ENCODE measurements around the gene PCBP3. TPM values are rescaled to one million over a fixed set of nuclear protein-coding genes. Genes with fewer than 3 reads are reported as not detected.

PCBP3 gene
- polyA plus RNA-seq, 1 donor from 2014 or later: 1.7 TPM

- Histone ChIP-seq H3F3A (ENCODE audit: insufficient read depth, low read length, poor library complexity, severe bottlenecking) (no peaks in the 10 kb centered on the region), H3K9me2 (ENCODE audit: insufficient read depth, low read length) (no peaks in the 10 kb centered on the region), H3K36me3 (ENCODE audit: insufficient read depth, low read length) (no peaks in the 10 kb centered on the region), H2AFZ (ENCODE audit: low read depth, low read length) (no peak overlapping the region), H3K4me3 (ENCODE audit: low read length) (no peak overlapping the region), H3K27ac (ENCODE audit: low read length) (no peak overlapping the region), H3K4me2 (ENCODE audit: low read length) (no peak overlapping the region), H3K79me2 (replicated peaks; ENCODE audit: insufficient read depth, low read length) (no peaks in the 10 kb centered on the region), H3K27me3 (ENCODE audit: insufficient read depth, low read depth, low read length) (no peaks in the 10 kb centered on the region), H4K20me1 (ENCODE audit: insufficient read depth) (no peaks in the 10 kb centered on the region), H3K9me3 (ENCODE audit: low read length) (no peaks in the 10 kb centered on the region), H3K9ac (ENCODE audit: low read length) (no peak overlapping the region)
- no peak for TF ChIP-seq EZH2 (IDR thresholded peaks at IDR 0.05; ENCODE audit: borderline replicate concordance, insufficient read depth, low read length, poor library complexity, severe bottlenecking)
- no peak for TF ChIP-seq TAF1 (IDR thresholded peaks at IDR 0.05; ENCODE audit: low read depth)
- TF ChIP-seq SMC3 (conservative IDR thresholded peaks at IDR 0.05; ENCODE audit: poor library complexity): no peak
- no peak for TF ChIP-seq RAD21 (conservative IDR thresholded peaks at IDR 0.05)
- TF ChIP-seq REST (IDR thresholded peaks at IDR 0.05; ENCODE audit: borderline replicate concordance): no peak
- no peak for TF ChIP-seq EP300 (conservative IDR thresholded peaks at IDR 0.05; ENCODE audit: poor library complexity, severe bottlenecking)
- TF ChIP-seq CTCF (IDR thresholded peaks at IDR 0.05; ENCODE audit: poor library complexity, severe bottlenecking): no peak
- TF ChIP-seq MXI1 (conservative IDR thresholded peaks at IDR 0.05; ENCODE audit: poor library complexity, severe bottlenecking): no peak
- no peak for TF ChIP-seq POLR2AphosphoS5 (IDR thresholded peaks at IDR 0.05)
These were observed 179.7 kb downstream of the PCBP3 start for GRCh38 chr21:45823100-45823681.

GRCh38 chr21:45824546-45825215 is 181.2 kb downstream of the PCBP3 start:
- H3K4me2 ChIP-seq (ENCODE audit: low read length): no peak overlapping the region
- H4K20me1 ChIP-seq (ENCODE audit: insufficient read depth): no peaks in the 10 kb centered on the region
- H3K27ac ChIP-seq (ENCODE audit: low read length): no peak overlapping the region
- no peaks in the 10 kb centered on the region for H3F3A ChIP-seq (ENCODE audit: insufficient read depth, low read length, poor library complexity, severe bottlenecking)
- TF ChIP-seq EP300 (conservative IDR thresholded peaks at IDR 0.05; ENCODE audit: poor library complexity, severe bottlenecking): no peak
- no peak for TF ChIP-seq REST (IDR thresholded peaks at IDR 0.05; ENCODE audit: borderline replicate concordance)
- TF ChIP-seq EZH2 (IDR thresholded peaks at IDR 0.05; ENCODE audit: borderline replicate concordance, insufficient read depth, low read length, poor library complexity, severe bottlenecking): no peak
- TF ChIP-seq POLR2AphosphoS5 (IDR thresholded peaks at IDR 0.05): no peak
- no peak for TF ChIP-seq MXI1 (conservative IDR thresholded peaks at IDR 0.05; ENCODE audit: poor library complexity, severe bottlenecking)
- H3K36me3 ChIP-seq (ENCODE audit: insufficient read depth, low read length): no peaks in the 10 kb centered on the region
- no peaks in the 10 kb centered on the region for H3K79me2 ChIP-seq (replicated peaks; ENCODE audit: insufficient read depth, low read length)
- H3K27me3 ChIP-seq (ENCODE audit: insufficient read depth, low read depth, low read length): no peaks in the 10 kb centered on the region
- H2AFZ ChIP-seq (ENCODE audit: low read depth, low read length): no peak overlapping the region
- no peaks in the 10 kb centered on the region for H3K9me2 ChIP-seq (ENCODE audit: insufficient read depth, low read length)
- no peaks in the 10 kb centered on the region for H3K9me3 ChIP-seq (ENCODE audit: low read length)
- H3K9ac ChIP-seq (ENCODE audit: low read length): no peak overlapping the region
- H3K4me3 ChIP-seq (ENCODE audit: low read length): no peak overlapping the region

All from neural cell (in vitro differentiated cells).